SK-N-SH (cell line): Measurements from ENCODE around the gene HPDL.

Source experiments
- CHD2 ChIP-seq: fragments of 150-350 bp; IDR thresholded peaks from 2 replicates; pipeline ENCODE4 v1.6.1; 2018; ENCODE audit warnings: low read length; ENCODE audit not compliant: partially characterized antibody
- CTCF ChIP-seq: fragments of 200-600 bp; sonication (generic); IDR thresholded peaks from 2 replicates; pipeline ENCODE4 v1.6.1; 2017; ENCODE audit warnings: antibody characterized with exemption, mild to moderate bottlenecking, moderate library complexity
- FOXJ3 ChIP-seq: sonication (generic); formaldehyde crosslinking; IDR thresholded peaks from 2 replicates; pipeline ENCODE4 v1.5.1; 2020; ENCODE audit warnings: mild to moderate bottlenecking, missing genetic modification reagents
- FOXM1 ChIP-seq: IDR thresholded peaks from 2 replicates; pipeline ENCODE4 v1.4.0; 2012; ENCODE audit warnings: low read depth, mild to moderate bottlenecking
- GATA2 ChIP-seq: sonication (generic); formaldehyde crosslinking; IDR thresholded peaks from 2 replicates; pipeline ENCODE4 v1.5.0; 2020; ENCODE audit warnings: mild to moderate bottlenecking, missing genetic modification reagents
- NFIC ChIP-seq: IDR thresholded peaks from 2 replicates; pipeline ENCODE4 v1.4.0; 2012; ENCODE audit warnings: borderline replicate concordance
- POLR2AphosphoS5 ChIP-seq: IDR thresholded peaks from 2 replicates; pipeline ENCODE4 v1.6.1; 2012; ENCODE audit warnings: low read depth, low read length
- RAD21 ChIP-seq: IDR thresholded peaks from 2 replicates; pipeline ENCODE4 v1.6.1; 2012; ENCODE audit warnings: mild to moderate bottlenecking, low read length
- SIN3A ChIP-seq: IDR thresholded peaks from 2 replicates; pipeline ENCODE4 v1.6.1; 2012; ENCODE audit warnings: low read depth, mild to moderate bottlenecking, low read length, moderate library complexity, borderline replicate concordance
- SMC3 ChIP-seq: IDR thresholded peaks from 2 replicates; pipeline ENCODE4 v1.6.1; 2012; ENCODE audit warnings: low read depth, low read length, improper control_type of control experiment
- TF ChIP-seq, protein P1 (sequence below): IDR thresholded peaks from 2 replicates; pipeline ENCODE4 v1.4.0; 2012; ENCODE audit warnings: low read depth

DNA sequence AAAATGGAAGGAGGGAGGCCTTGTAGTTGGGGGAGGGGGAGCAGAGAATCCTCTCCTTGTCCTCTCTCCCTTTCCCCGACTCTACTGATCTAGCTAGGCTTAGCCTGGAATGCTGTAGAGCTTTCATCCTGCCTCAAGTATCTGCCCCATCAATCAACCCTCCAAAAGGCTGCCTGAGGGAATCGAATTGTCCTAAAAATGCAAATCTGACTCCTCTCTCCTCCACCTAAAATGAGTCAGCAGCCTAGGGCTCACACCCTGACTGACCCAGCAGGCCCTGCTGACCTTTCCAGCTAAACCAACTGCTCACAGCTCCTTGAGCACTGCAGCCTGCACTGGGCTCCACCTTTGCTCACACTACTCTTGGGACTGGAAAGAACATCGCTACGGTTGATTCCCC lies 2.8 kb downstream of the HPDL start:
- TF ChIP-seq POLR2AphosphoS5 (no peak), NFIC (no peak), CHD2 (no peak), RAD21 (no peak), CTCF (no peak), GATA2 (CRISPR knock-in tag) (no peak), SMC3 (no peak), FOXJ3 (CRISPR knock-in tag) (no peak), SIN3A (no peak), FOXM1 (no peak)
- TF ChIP-seq, protein P1, sequence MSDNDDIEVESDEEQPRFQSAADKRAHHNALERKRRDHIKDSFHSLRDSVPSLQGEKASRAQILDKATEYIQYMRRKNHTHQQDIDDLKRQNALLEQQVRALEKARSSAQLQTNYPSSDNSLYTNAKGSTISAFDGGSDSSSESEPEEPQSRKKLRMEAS: no peak
